Liver (tissue), 3 donors: ENCODE measurements around the gene ZC3H6.

Experiments used
- CTCF ChIP-seq: fragments of 150-350 bp; IDR thresholded peaks from 2 replicates; pipeline ENCODE4 v1.5.1; 2017; ENCODE audit warnings: improper control_type of control experiment, low read depth, low read length; ENCODE audit not compliant: missing input control
- FOXA1 ChIP-seq: IDR thresholded peaks from 2 replicates; pipeline ENCODE4 v1.6.1; 2016; ENCODE audit warnings: antibody characterized with exemption
- GABPA ChIP-seq, 2 donors: IDR thresholded peaks in 1 of 2; conservative IDR thresholded peaks in 1 of 2; 2 replicates each; pipeline ENCODE4 v1.6.1; 2016; ENCODE audit warnings: antibody characterized with exemption in 2 of 2, mild to moderate bottlenecking in 1 of 2, moderate library complexity in 1 of 2
- JUND ChIP-seq, 2 donors: IDR thresholded peaks; 2 replicates each; pipeline ENCODE4 v1.6.1; 2016; ENCODE audit warnings: antibody characterized with exemption in 2 of 2
- MAX ChIP-seq: IDR thresholded peaks from 2 replicates; pipeline ENCODE4 v1.6.1; 2016; ENCODE audit warnings: antibody characterized with exemption
- RAD21 ChIP-seq, 2 donors: IDR thresholded peaks; 2 replicates each; pipeline ENCODE4 v1.6.1; 2016; ENCODE audit warnings: antibody characterized with exemption in 2 of 2, mild to moderate bottlenecking in 2 of 2
- REST ChIP-seq: IDR thresholded peaks from 2 replicates; pipeline ENCODE4 v1.6.1; 2016; ENCODE audit warnings: antibody characterized with exemption, mild to moderate bottlenecking
- RXRA ChIP-seq, 2 donors: IDR thresholded peaks; 2 replicates each; pipeline ENCODE4 v1.6.1; 2017 to 2018; ENCODE audit warnings: antibody characterized with exemption in 2 of 2, mild to moderate bottlenecking in 1 of 2
- SP1 ChIP-seq: IDR thresholded peaks from 2 replicates; pipeline ENCODE4 v1.6.1; 2018; ENCODE audit warnings: antibody characterized with exemption, mild to moderate bottlenecking
- TAF1 ChIP-seq: conservative IDR thresholded peaks from 2 replicates; pipeline ENCODE4 v1.6.1; 2016; ENCODE audit warnings: antibody characterized with exemption, mild to moderate bottlenecking
- YY1 ChIP-seq: IDR thresholded peaks from 2 replicates; pipeline ENCODE4 v1.6.1; 2016; ENCODE audit warnings: antibody characterized with exemption, mild to moderate bottlenecking
- ZBTB33 ChIP-seq: IDR thresholded peaks from 2 replicates; pipeline ENCODE4 v1.6.1; 2016; ENCODE audit warnings: antibody characterized with exemption
- TF ChIP-seq, protein P1 (sequence below): IDR thresholded peaks from 2 replicates; pipeline ENCODE4 v1.6.1; 2016; ENCODE audit warnings: antibody characterized with exemption
- donor health status: healthy.
- donor health status: healthy.

DNA sequence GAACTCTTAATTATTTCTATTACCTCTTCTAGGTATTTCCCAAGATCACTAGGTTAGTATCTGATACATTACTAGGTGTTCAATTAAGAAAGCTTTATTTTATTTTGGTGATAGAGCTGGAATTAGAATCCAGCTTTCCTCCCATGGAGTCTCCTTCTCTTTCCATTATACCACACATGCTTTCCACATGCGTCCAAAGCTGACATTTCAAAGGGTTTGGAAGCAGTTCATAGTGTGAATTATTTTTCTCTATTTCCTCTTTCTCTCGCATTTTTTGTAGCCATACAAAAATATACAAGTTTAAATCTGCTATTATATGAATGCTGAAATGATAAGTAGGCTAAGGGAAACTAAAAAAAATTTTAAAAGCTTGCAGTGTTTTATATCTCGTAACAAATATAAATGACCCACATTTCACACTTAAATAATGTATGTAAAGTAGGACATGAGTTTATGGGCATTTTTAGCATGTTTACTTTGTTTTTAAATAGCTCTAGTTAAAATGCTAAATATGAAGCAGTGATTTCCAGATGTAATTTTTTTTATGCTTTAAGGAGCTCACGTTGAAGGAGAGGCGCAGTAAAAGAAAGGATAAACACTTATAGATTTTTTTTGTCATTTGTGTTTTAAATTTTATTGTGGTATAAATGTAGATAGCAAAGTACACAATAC, 20.1 kb downstream of the ZC3H6 start:
- TF ChIP-seq CTCF (no peak), JUND (IDR thresholded peaks at IDR 0.05) (no peak), TAF1 (no peak), ZBTB33 (no peak), MAX (no peak), GABPA (IDR thresholded peaks at IDR 0.05 in 1 of 2, conservative IDR thresholded peaks at IDR 0.05 in 1 of 2) (no peak), SP1 (no peak), YY1 (no peak), REST (no peak), RAD21 (IDR thresholded peaks at IDR 0.05) (no peak), RXRA (IDR thresholded peaks at IDR 0.05) (no peak), FOXA1 (no peak)
- TF ChIP-seq, protein P1, sequence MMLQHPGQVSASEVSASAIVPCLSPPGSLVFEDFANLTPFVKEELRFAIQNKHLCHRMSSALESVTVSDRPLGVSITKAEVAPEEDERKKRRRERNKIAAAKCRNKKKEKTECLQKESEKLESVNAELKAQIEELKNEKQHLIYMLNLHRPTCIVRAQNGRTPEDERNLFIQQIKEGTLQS = no peak
